ENCODE data around the gene SPTBN1.
"Not testable (repeated sequence)": the region's sequence is repeated elsewhere in the genome, so short reads cannot be mapped to it uniquely, and the experiment has no call there.

The SPTBN1 gene

GRCh38 chr2:54503828-54504227, 47.7 kb downstream of the SPTBN1 start:
- DNase-seq (ENCODE audit: low spot score), result no peak

DNA sequence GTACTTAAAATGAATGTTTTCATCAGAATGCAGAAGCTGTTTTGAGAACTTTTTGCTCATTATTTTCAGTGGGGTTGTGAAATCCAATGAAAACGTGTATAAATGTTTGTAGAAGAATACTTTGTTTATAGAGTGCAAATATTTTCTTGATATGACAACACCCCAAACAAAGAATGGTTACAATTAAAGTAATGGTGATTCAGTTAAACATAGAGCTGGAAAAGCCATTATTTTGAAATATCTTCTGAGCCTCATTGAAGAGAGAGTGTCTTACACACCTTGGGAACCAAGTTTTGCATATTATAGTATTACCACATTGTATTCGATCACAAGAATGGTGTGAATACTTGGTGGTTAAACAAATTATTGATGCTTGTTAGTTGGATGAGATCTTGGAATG, 48.7 kb downstream of the SPTBN1 start:
- DNase-seq (ENCODE audit: low spot score), result no peak

DNA sequence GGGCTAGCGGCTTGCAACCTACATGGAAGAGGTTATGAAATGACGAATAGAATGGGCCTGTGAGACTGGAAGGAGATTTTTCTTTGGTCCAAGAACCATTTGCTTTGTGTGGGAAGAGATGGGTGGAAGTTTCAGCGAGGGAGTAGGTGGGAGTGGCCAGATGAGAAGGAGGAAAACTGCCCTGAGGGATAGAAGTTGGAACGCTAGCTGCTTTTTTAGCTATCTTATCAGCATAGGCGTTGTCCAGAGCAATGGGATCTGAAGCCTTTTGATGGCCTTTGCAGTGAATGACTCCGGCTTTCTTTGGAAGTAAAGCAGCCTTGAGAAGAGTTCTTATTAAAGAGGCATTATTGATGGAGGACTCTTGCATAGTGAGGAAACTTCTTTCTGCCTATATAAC, 52.4 kb downstream of the SPTBN1 start:
- DNase-seq (ENCODE audit: low spot score), result no peak

GRCh38 chr2:54509043-54509442, 52.9 kb downstream of the SPTBN1 start:
- DNase-seq (ENCODE audit: low spot score), result not testable (repeated sequence)

DNA sequence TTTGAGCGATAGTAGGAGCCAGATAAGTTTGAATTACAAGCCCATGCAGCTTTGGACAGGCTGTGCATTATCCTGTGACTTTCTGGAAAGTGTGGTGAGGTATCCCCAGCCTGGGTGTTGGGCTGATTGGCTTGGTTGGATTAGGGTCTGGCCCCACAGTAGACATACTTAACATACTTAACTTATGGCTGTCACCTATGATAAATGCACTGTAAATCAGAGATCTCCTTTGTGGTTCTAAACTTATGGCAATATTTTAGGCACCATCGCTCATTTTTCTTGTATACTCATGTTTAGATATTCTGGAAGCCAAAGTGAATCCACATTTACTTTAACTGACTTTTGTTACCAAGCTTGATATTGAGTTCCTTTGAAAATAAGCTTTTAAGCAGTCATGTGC, 54.8 kb downstream of the SPTBN1 start:
- DNase-seq (ENCODE audit: low spot score), result no peak

DNA sequence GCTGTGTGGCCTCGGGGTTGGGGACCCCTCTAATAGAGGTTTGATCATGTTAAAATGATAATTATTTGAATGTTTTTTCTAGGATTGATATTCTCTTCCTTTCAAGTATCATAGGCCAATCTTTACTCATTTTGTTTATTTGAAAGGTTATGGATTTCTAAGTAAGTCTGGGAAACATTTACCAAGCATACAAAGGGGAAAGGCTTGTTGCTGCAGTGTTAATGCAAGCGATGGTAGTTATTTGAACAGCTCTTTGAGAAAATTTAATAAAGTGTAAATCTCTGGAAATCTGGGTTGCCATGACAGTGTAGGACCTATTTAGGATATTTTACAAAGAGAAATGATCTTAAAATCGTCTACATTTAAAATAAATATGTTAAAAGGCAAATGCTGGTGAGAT, 56.1 kb downstream of the SPTBN1 start:
- no peak for DNase-seq (ENCODE audit: low spot score)

GRCh38 chr2:54512663-54513362, 56.7 kb downstream of the SPTBN1 start:
- DNase-seq (ENCODE audit: low spot score), result no peak

DNA sequence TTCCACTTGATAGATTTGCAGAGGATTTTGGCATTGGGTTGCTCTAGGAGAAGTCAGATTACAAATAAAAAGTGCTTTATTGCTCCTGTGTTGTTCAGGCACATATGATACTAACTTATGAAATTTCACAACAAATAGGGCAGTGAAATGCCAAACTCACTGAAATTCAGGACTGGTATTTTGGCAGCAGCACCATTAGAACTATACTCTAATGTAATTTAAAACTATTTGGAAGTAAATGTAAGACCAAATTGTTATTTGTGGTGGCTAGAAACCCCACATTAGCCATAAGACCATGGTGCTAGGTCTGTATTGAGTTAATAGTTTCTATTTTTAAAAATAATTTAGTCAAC, 57.2 kb downstream of the SPTBN1 start:
- DNase-seq (ENCODE audit: low spot score), result no peak

DNA sequence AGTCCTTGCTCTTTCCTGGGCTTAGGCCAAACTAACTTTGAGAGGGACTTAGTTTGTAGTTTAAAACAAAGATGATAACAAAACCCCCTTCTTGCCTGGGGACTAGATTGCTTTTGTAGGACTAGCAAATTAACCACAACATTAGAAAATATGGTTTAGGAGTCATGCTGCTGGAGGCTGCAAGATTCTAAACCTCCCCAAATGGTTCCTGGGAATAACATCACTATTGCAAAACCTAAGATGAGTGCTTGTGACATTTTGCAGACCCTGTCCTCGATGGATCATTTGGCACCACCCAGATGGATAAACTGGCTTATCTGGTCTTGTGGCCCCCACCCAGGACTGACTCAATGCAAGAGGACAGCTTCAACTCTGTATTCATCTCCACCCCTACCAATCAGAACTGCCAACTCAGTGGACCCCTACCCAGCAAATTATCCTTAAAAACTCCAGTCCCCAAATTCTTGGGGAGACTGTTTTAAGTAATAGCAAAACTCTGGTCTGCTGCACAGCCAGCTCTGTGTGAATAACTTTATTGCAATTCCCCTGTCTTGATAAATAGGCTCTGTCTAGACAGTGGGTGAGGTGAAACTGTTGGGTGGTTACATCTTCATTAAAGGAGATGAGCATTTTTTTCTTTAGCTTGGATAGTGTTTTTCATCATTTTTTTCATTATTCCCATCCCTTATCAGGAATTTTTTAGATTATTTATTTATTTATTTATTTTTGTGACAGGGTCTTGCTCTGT, 58.9 kb downstream of the SPTBN1 start:
- no peak for DNase-seq (ENCODE audit: low spot score)

GRCh38 chr2:54516842-54517241, 60.7 kb downstream of the SPTBN1 start:
- no peak for DNase-seq (ENCODE audit: low spot score)

- DNase-seq (ENCODE audit: low spot score), result not testable (repeated sequence)
Measured at GRCh38 chr2:54518016-54518415, 61.9 kb downstream of the SPTBN1 start.

- no peak for DNase-seq (ENCODE audit: low spot score)
Measured at GRCh38 chr2:54518430-54518829, 62.3 kb downstream of the SPTBN1 start.

- no peak for DNase-seq (ENCODE audit: low spot score)
Measured at GRCh38 chr2:54519841-54520459, 63.8 kb downstream of the SPTBN1 start.

DNA sequence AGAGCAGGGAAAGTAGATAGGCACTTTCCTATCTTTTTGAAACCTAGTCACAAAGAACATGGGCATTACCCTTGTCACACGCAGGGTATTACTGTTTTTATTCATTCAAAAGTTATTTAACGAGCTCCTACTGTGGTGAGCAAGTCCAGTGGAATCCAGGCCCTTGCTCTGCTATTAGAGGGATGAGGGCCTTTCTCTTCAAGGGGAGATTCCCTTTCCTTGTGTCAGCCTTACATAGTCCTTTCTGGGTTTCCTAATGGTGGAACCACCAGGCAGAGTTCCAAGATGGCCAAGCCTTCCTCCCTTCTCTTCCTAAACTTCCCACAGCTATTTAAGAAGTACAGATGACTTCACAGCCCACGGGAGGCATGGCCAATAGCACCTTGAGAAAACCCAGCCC, 64.6 kb downstream of the SPTBN1 start:
- DNase-seq (ENCODE audit: low spot score), result no peak

DNA sequence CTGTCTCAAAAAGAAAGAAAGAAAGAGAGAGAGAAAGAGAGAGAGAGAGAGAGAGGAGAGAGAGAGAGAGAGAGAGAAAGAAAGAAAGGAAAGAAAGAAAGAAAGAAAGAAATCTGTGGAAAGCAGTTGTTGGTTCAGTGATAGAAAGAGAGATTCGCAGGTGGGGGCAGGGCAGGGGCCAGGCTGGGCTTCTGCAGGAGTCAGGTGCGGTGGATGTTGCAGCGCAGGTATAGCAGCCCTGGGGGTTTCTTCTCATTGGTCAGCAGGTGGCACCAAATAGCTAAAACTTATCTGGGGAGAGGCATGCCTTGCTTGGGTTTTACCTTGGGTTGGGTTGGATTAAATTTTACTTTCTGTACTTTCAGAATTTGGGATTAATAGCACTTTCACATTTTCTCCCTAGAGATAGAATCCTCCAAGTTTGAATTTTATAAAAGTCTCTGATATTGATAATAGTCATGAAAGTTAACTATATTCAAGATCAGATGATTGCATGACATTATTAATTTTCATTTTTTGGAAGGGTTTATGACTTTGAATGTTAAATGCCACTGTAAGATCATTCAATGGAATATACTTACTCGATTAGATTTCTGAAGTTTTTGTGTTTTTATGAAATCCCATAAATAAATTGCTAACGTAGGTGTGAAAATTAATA, 66.6 kb downstream of the SPTBN1 start:
- peak; percentile 76 for DNase-seq (ENCODE audit: low spot score)

DNA sequence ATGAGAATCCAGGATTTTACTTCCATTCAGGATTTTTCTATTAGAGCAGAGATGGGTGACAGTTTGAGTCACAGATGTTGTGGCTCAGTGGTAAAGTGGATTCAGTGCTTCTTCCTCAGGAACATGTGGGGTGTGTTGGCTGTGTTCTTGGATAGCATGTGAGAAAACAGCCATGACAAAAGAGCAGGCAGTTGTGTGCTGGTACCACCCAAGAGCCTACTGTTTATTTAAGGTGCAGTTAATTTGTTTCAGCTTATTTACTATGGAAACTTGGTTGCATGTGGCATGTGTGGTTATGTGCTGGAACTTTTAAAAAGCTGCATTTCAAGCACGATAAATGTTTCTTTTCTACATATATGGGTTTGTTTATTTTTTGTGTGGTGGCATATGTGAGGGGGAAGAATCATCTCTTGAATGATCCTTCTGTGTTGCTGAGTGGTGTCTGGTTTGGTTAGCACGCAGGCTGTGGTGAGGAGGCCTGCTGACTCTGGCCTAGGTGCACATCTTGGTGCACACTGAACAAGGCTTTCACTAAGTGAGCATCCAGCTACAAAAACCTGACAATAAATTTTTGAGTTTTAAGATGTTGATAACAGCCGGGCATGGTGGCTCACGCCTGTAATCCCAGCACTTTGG, 67.3 kb downstream of the SPTBN1 start:
- DNase-seq (ENCODE audit: low spot score), result no peak

GRCh38 chr2:54524226-54524991, 68.3 kb downstream of the SPTBN1 start:
- no peak for DNase-seq (ENCODE audit: low spot score)

DNA sequence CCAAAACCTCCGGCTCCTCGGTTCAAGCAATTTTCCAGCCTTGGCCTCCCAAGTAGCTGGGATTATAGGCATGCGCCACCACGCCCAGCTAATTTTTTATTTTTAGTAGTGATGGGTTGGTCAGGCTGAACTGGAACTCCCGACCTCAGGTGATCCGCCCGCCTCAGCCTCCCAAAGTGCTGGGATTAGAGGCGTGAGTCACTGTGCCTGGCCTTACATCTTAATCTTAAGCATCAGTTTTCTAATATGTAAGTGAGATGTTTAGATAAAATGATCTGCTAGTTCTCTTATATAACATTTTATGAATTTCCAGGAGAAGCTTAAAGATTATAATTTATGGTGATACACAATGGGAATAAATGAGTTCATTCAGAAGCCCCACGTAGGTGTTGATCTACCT, 69.2 kb downstream of the SPTBN1 start:
- DNase-seq (ENCODE audit: low spot score), result no peak

DNA sequence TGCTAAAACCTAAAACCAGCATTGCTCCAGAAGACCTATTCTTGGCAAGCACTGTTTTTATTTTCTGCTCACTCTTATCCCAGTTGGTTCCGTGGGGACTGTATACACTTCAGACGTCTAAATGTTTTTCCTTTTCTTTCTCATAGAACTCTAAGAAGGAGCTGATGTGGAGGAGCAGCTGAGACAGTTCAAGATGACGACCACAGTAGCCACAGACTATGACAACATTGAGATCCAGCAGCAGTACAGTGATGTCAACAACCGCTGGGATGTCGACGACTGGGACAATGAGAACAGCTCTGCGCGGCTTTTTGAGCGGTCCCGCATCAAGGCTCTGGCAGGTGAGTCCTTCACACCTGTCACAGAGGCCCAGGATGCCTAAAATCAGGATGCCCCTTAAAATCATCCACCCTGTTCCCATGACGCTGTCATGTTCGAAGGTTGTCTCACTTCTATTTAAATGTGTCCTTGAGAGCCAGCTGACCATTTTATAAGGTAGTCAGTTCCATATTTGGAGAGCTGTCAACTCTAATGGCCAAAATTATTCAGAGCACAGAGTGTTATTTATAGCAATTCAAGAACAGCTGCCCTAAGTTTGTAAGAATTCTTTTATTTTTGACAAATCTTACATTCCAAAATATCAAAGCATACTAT, 70.2 kb downstream of the SPTBN1 start:
- no peak for DNase-seq (ENCODE audit: low spot score)

GRCh38 chr2:54528311-54528955, 72.3 kb downstream of the SPTBN1 start:
- DNase-seq (ENCODE audit: low spot score), result no peak

DNA sequence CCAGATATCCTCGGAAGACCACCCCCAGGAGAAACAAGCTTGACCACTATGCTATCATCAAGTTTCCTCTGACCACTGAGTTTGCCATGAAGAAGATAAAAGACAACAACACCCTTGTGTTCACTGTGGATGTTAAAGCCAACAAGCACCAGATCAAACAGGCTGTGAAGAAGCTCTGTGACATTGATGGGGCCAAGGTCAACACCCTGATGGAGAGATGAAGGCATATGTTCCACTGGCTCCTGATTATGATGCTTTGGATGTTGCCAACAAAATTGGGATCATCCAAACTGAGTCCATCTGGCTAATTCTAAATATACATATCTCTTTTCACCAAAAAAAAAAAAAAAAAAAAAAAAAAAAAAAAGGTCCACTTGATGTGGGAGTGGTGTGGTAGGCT, 73.4 kb downstream of the SPTBN1 start:
- peak; percentile 37 for DNase-seq (ENCODE audit: low spot score)

Measured in cerebellar cortex (tissue), 1 donor.